ENCODE measurements around the gene DGCR6L.
"Not testable (repeated sequence)": the region's sequence is repeated elsewhere in the genome, so short reads cannot be mapped to it uniquely, and the experiment has no call there.

The DGCR6L gene

GRCh38 chr22:20275325-20275724 is 44.5 kb downstream of the DGCR6L start:
- DNase-seq (ENCODE audit: low spot score): not testable (repeated sequence)

- DNase-seq (ENCODE audit: low spot score): not testable (repeated sequence)
Observed at GRCh38 chr22:20274374-20274773, 45.5 kb downstream of the DGCR6L start.

GRCh38 chr22:20273758-20274181 is 46.1 kb downstream of the DGCR6L start:
- no peak for DNase-seq (ENCODE audit: low spot score)

GRCh38 chr22:20272700-20273099 is 47.2 kb downstream of the DGCR6L start:
- no peak for DNase-seq (ENCODE audit: low spot score)

- no peak for DNase-seq (ENCODE audit: low spot score)
Observed at GRCh38 chr22:20272174-20272573, 47.7 kb downstream of the DGCR6L start.

GRCh38 chr22:20271114-20271994 is 48.5 kb downstream of the DGCR6L start:
- no peak for DNase-seq (ENCODE audit: low spot score)

- not testable (repeated sequence) for DNase-seq (ENCODE audit: low spot score)
Observed at GRCh38 chr22:20270190-20271113, 49.4 kb downstream of the DGCR6L start.

GRCh38 chr22:20269673-20270072 is 50.2 kb downstream of the DGCR6L start:
- DNase-seq (ENCODE audit: low spot score): not testable (repeated sequence)

GRCh38 chr22:20269201-20269600 is 50.7 kb downstream of the DGCR6L start:
- not testable (repeated sequence) for DNase-seq (ENCODE audit: low spot score)

GRCh38 chr22:20268279-20269012 is 51.4 kb downstream of the DGCR6L start, which contains the start of gene RTN4R:
Gene RTN4R, minus strand, starts transcription at chr22:20268318. Its CDS starts 226 bp downstream, at chr22:20268092.
- no peak for DNase-seq (ENCODE audit: low spot score)

GRCh38 chr22:20267441-20268278 is 52.2 kb downstream of the DGCR6L start:
- DNase-seq (ENCODE audit: low spot score): no peak

GRCh38 chr22:20266667-20267440 is 53.0 kb downstream of the DGCR6L start:
- DNase-seq (ENCODE audit: low spot score): not testable (repeated sequence)

- not testable (repeated sequence) for DNase-seq (ENCODE audit: low spot score)
Observed at GRCh38 chr22:20265772-20266666, 53.8 kb downstream of the DGCR6L start.

GRCh38 chr22:20264614-20265452 is 55.0 kb downstream of the DGCR6L start:
- DNase-seq (ENCODE audit: low spot score): peak; percentile 67

Data from globus pallidus (tissue), 1 donor.